Vagina (tissue), 2 donors: ENCODE results near the gene NPPA.

Source experiments
- CTCF ChIP-seq, 3 experiments: fragments of 450-650 bp in 2 of 3; fragments of 200-600 bp in 1 of 3; sonication (generic) in 1 of 3; IDR thresholded peaks; one replicate each; pipeline ENCODE4 v1.5.1; 2017 to 2019; ENCODE audit warnings: antibody characterized with exemption in 3 of 3, mild to moderate bottlenecking in 2 of 3, moderate library complexity in 2 of 3
- POLR2AphosphoS5 ChIP-seq, 2 donors: sonication (generic); formaldehyde crosslinking; IDR thresholded peaks; one replicate each; pipeline ENCODE4 v1.9.0; 2017; ENCODE audit warnings: antibody characterized with exemption in 2 of 2, mild to moderate bottlenecking in 2 of 2, low read depth in 1 of 2; ENCODE audit not compliant: insufficient read depth in 1 of 2

- TF ChIP-seq POLR2AphosphoS5 (IDR thresholded peaks at IDR 0.05; ENCODE audit: insufficient read depth in 1 of 2, low read depth in 1 of 2) (no peak), CTCF (IDR thresholded peaks at IDR 0.05) (no peak)
Measured at GRCh38 chr1:11873395-11874257, 26.0 kb upstream of the NPPA start.
